Activated CD8-positive, alpha-beta memory T cell treated with anti-CD3 and anti-CD28 coated beads, Interleukin-2, amount 50 U/mL, for 48 hours (primary cell): Measurements from ENCODE around the gene GSTM2.
"Not testable (repeated sequence)": the region's sequence is repeated elsewhere in the genome, so short reads cannot be mapped to it uniquely, and the experiment has no call there.

Experiments
- DNase-seq: peaks from one replicate; pipeline ENCODE4 v3.0.0-alpha.2; 2020

GSTM2 gene

GRCh38 chr1:109650609-109651008, 17.2 kb upstream of the GSTM2 start:
- no peak for DNase-seq

- DNase-seq: no peak
These were observed 15.5 kb upstream of the GSTM2 start for GRCh38 chr1:109652402-109652801.

GRCh38 chr1:109653306-109653705, 14.6 kb upstream of the GSTM2 start:
- no peak for DNase-seq

GRCh38 chr1:109654519-109654918, 13.3 kb upstream of the GSTM2 start:
- no peak for DNase-seq

- peak; percentile 87 for DNase-seq
These were observed 12.0 kb upstream of the GSTM2 start, which contains the start of gene GSTM4 for GRCh38 chr1:109655615-109656519. Gene GSTM4, plus strand, starts transcription at chr1:109656099. Its CDS starts 291 bp downstream, at chr1:109656390.

- no peak for DNase-seq
These were observed 10.5 kb upstream of the GSTM2 start for GRCh38 chr1:109657395-109657794.

- no peak for DNase-seq
These were observed 9.9 kb upstream of the GSTM2 start for GRCh38 chr1:109657970-109658369.

GRCh38 chr1:109658533-109659042, 9.3 kb upstream of the GSTM2 start:
- DNase-seq: no peak

GRCh38 chr1:109659145-109659544, 8.7 kb upstream of the GSTM2 start:
- DNase-seq: no peak

- DNase-seq: no peak
These were observed 7.7 kb upstream of the GSTM2 start for GRCh38 chr1:109659997-109660690.

GRCh38 chr1:109660691-109661026, 7.2 kb upstream of the GSTM2 start:
- DNase-seq: not testable (repeated sequence)

- no peak for DNase-seq
These were observed 6.5 kb upstream of the GSTM2 start for GRCh38 chr1:109661391-109661790.

- no peak for DNase-seq
These were observed 3.2 kb upstream of the GSTM2 start for GRCh38 chr1:109664671-109665070.

- no peak for DNase-seq
These were observed 392 bp downstream of the GSTM2 start for GRCh38 chr1:109668123-109668775.

- no peak for DNase-seq
These were observed 1.5 kb downstream of the GSTM2 start for GRCh38 chr1:109669246-109669948.

GRCh38 chr1:109669949-109670302, 2.1 kb downstream of the GSTM2 start:
- DNase-seq: not testable (repeated sequence)

- no peak for DNase-seq
These were observed 3.2 kb downstream of the GSTM2 start for GRCh38 chr1:109671067-109671466.

GRCh38 chr1:109673861-109674260, 6.0 kb downstream of the GSTM2 start:
- DNase-seq: not testable (repeated sequence)

- DNase-seq: not testable (repeated sequence)
These were observed 9.0 kb downstream of the GSTM2 start for GRCh38 chr1:109676683-109677381.

- DNase-seq: no peak
These were observed 9.6 kb downstream of the GSTM2 start for GRCh38 chr1:109677459-109677858.

- not testable (repeated sequence) for DNase-seq
These were observed 10.8 kb downstream of the GSTM2 start for GRCh38 chr1:109678637-109679036.

GRCh38 chr1:109684777-109685176, 16.9 kb downstream of the GSTM2 start:
- not testable (repeated sequence) for DNase-seq
